Keratinocyte (primary cell): ENCODE measurements around the gene S100A7. TPM values are rescaled to one million over a fixed set of nuclear protein-coding genes. Genes with fewer than 3 reads are reported as not detected.

ENCODE experiments used
- DNase-seq: peaks from one replicate; pipeline ENCODE4 v3.0.0-alpha.2; 2011; ENCODE audit warnings: low read depth, missing footprints, low spot score
- FAIRE-seq: peaks from 2 replicates; lab custom pipeline; 2011; peaks lifted over from hg19 to GRCh38; lab: Jason Lieb, UNC
- H2AFZ ChIP-seq: 2 replicates; pipeline ENCODE4 v1.6.0; 2012; ENCODE audit warnings: low read length, control low read depth, inconsistent platforms; ENCODE audit not compliant: control insufficient read depth
- H3K27ac ChIP-seq: 2 replicates; pipeline ENCODE4 v1.5.1; 2011; ENCODE audit warnings: low read length; ENCODE audit not compliant: control insufficient read depth, insufficient read depth
- H3K27me3 ChIP-seq: 3 replicates; pipeline ENCODE4 v1.6.0; 2011; ENCODE audit warnings: low read length; ENCODE audit not compliant: control insufficient read depth, insufficient read depth; ENCODE audit errors: extremely low read depth
- H3K36me3 ChIP-seq, 2 experiments: 2 replicates in 1 of 2; 3 replicates in 1 of 2; pipeline ENCODE4 v1.5.1; 2011; ENCODE audit warnings: low read length in 2 of 2, mild to moderate bottlenecking in 1 of 2; ENCODE audit not compliant: control insufficient read depth in 2 of 2, insufficient read depth in 2 of 2; ENCODE audit errors: extremely low read depth in 1 of 2
- H3K4me1 ChIP-seq: 3 replicates; pipeline ENCODE4 v1.5.1; 2011; ENCODE audit warnings: low read length; ENCODE audit not compliant: control insufficient read depth, insufficient read depth; ENCODE audit errors: extremely low read depth
- H3K4me2 ChIP-seq: 3 replicates; pipeline ENCODE4 v1.6.0; 2011; ENCODE audit warnings: low read depth, low read length; ENCODE audit not compliant: control insufficient read depth, insufficient read depth; ENCODE audit errors: extremely low read depth
- H3K4me3 ChIP-seq, 3 experiments: fragments of 200-600 bp in 1 of 3; sonication (generic) in 1 of 3; 2 replicates in 2 of 3; 3 replicates in 1 of 3; pipeline ENCODE4 v1.5.1; 2011 to 2016; ENCODE audit warnings: low read length in 3 of 3, mild to moderate bottlenecking in 3 of 3, control low read depth in 2 of 3, inconsistent platforms in 1 of 3, low read depth in 1 of 3, mixed read lengths in 1 of 3, mixed run types in 1 of 3, moderate library complexity in 1 of 3; ENCODE audit not compliant: control insufficient read depth in 2 of 3, insufficient read depth in 2 of 3; ENCODE audit errors: extremely low read depth in 1 of 3
- H3K79me2 ChIP-seq: 2 replicates; pipeline ENCODE4 v1.6.0; 2012; ENCODE audit warnings: low read length; ENCODE audit not compliant: control insufficient read depth, insufficient read depth
- H3K9ac ChIP-seq: 3 replicates; pipeline ENCODE4 v1.6.0; 2011; ENCODE audit warnings: low read length; ENCODE audit not compliant: control insufficient read depth, insufficient read depth; ENCODE audit errors: extremely low read depth
- H3K9me1 ChIP-seq: 3 replicates; pipeline ENCODE4 v1.6.0; 2011; ENCODE audit warnings: low read length; ENCODE audit not compliant: control insufficient read depth, insufficient read depth; ENCODE audit errors: extremely low read depth
- H3K9me3 ChIP-seq: 2 replicates; pipeline ENCODE4 v1.5.1; 2012; ENCODE audit warnings: low read depth, low read length; ENCODE audit not compliant: control insufficient read depth
- H4K20me1 ChIP-seq: 3 replicates; pipeline ENCODE4 v1.6.0; 2011; ENCODE audit warnings: low read length; ENCODE audit not compliant: control insufficient read depth, insufficient read depth; ENCODE audit errors: extremely low read depth
- EZH2 ChIP-seq: IDR thresholded peaks from one replicate; pipeline ENCODE4 v1.6.1; 2012; ENCODE audit warnings: inconsistent platforms, mild to moderate bottlenecking, low read length, moderate library complexity
- dilution Hi-C: fragments of 300-500 bp; cut with MboI; formaldehyde crosslinking; loops from one replicate; pipeline ENCODE4 v1.7.0; 2020; ENCODE audit warnings: low sequenced_read_pairs; ENCODE audit not compliant: extremely low pct_ligation_motif_present
- polyA plus RNA-seq, 5 experiments: library from polyadenylated mRNA; depleted of rRNA in 3 of 5; stranded (reverse) in 3 of 5; stranded (forward) in 1 of 5; unstranded in 1 of 5; fragments of >200 nt; gene quantifications; 1 replicate in 1 of 5; 2 replicates in 3 of 5; 3 replicates in 1 of 5; pipeline versions ENCODE4 v1.2.1 to v1.2.3, GENCODE V29; 2011 to 2012; ENCODE audit warnings: missing spikeins in 2 of 5, low read depth in 1 of 5, low replicate concordance in 1 of 5
- TF ChIP-seq, protein P1 (sequence below), 3 experiments: IDR thresholded peaks in 1 of 3; conservative IDR thresholded peaks in 1 of 3; optimal IDR thresholded peaks in 1 of 3; 2 replicates in 2 of 3; 3 replicates in 1 of 3; pipeline versions ENCODE3 to v1.5.1; 2011; ENCODE audit warnings: low read length in 3 of 3, mild to moderate bottlenecking in 3 of 3, moderate library complexity in 2 of 3, control low read depth in 1 of 3, inconsistent platforms in 1 of 3; ENCODE audit not compliant: insufficient read depth in 2 of 3; ENCODE audit errors: extremely low read depth in 1 of 3

The S100A7 gene
- polyA plus RNA-seq, 1 donor (not counting 4 experiments of a cell fraction or from before 2014, with no cell fraction given) = 31.2 TPM

DNA sequence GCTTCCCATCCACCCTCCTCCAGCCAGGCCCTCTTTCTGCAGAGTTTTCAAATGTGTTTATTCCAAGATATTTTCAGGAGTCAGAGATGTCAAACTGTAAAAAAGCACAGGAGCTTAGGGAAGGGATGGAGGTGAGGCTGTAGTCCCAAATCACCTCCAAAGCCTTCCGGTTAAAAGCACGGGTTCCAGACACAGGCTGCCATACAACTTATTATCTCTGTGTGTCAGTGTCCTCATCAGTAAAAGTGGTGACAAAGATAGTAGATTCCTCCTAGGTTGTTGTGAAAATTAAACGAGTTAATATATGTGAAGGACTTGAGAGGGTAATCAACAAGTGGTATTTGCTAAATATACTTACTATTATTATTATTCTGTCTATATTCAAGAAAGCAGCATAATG is 29.0 kb downstream of the S100A7 start:
- Histone ChIP-seq H3K9ac (no peak overlapping the region), H3K9me1 (no peaks in the 10 kb centered on the region), H3K4me2 (no peak overlapping the region), H4K20me1 (no peaks in the 10 kb centered on the region), H3K4me1 (peaks cover 7% of the 10 kb centered on the region), H2AFZ (no peak overlapping the region), H3K27me3 (peaks cover 13% of the 10 kb centered on the region), H3K27ac (no peak overlapping the region), H3K4me3 (no peak overlapping the region), H3K79me2 (no peaks in the 10 kb centered on the region), H3K9me3 (no peaks in the 10 kb centered on the region), H3K36me3 (no peaks in the 10 kb centered on the region)
- no peak for TF ChIP-seq EZH2
- TF ChIP-seq, protein P1, sequence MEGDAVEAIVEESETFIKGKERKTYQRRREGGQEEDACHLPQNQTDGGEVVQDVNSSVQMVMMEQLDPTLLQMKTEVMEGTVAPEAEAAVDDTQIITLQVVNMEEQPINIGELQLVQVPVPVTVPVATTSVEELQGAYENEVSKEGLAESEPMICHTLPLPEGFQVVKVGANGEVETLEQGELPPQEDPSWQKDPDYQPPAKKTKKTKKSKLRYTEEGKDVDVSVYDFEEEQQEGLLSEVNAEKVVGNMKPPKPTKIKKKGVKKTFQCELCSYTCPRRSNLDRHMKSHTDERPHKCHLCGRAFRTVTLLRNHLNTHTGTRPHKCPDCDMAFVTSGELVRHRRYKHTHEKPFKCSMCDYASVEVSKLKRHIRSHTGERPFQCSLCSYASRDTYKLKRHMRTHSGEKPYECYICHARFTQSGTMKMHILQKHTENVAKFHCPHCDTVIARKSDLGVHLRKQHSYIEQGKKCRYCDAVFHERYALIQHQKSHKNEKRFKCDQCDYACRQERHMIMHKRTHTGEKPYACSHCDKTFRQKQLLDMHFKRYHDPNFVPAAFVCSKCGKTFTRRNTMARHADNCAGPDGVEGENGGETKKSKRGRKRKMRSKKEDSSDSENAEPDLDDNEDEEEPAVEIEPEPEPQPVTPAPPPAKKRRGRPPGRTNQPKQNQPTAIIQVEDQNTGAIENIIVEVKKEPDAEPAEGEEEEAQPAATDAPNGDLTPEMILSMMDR (optimal IDR thresholded peaks at IDR 0.05 in 1 of 3, IDR thresholded peaks at IDR 0.05 in 1 of 3, conservative IDR thresholded peaks at IDR 0.05 in 1 of 3; ENCODE audit: extremely low read depth in 1 of 3, insufficient read depth in 2 of 3, low read length in 3 of 3) = no peak
- FAIRE-seq = no peak
- dilution Hi-C loops = no loop called here
- DNase-seq = no peak

DNA sequence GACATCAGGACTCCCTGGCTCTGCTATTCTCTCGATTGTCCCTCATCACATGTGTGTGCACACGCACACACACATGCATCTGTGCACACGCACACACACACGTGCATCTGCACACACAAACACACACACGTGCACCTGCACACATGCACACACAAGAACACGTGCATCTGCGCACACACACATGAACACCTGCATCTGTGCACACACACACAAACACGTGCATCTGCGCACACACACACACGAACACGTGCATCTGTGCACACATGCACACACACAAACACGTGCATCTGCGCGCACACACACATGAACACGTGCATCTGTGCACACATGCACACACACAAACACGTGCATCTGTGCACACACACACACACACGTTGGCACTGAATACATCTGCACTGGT is 29.4 kb downstream of the S100A7 start:
- no peak for FAIRE-seq
- Histone ChIP-seq H3K27ac (no peak overlapping the region), H3K4me3 (no peak overlapping the region), H2AFZ (no peak overlapping the region), H3K36me3 (no peaks in the 10 kb centered on the region), H3K27me3 (peaks cover 13% of the 10 kb centered on the region), H3K4me2 (no peak overlapping the region), H3K9me1 (no peaks in the 10 kb centered on the region), H3K9ac (no peak overlapping the region), H3K79me2 (no peaks in the 10 kb centered on the region), H3K4me1 (peaks cover 7% of the 10 kb centered on the region), H4K20me1 (no peaks in the 10 kb centered on the region), H3K9me3 (no peaks in the 10 kb centered on the region)
- dilution Hi-C loops = no loop called here
- TF ChIP-seq, protein P1 (optimal IDR thresholded peaks at IDR 0.05 in 1 of 3, IDR thresholded peaks at IDR 0.05 in 1 of 3, conservative IDR thresholded peaks at IDR 0.05 in 1 of 3; ENCODE audit: extremely low read depth in 1 of 3, insufficient read depth in 2 of 3, low read length in 3 of 3) = no peak
- TF ChIP-seq EZH2 = no peak
- no peak for DNase-seq
